Stomach smooth muscle (tissue), 2 donors: ENCODE data around the gene PPIL6.

Experiments used
- H3K27ac ChIP-seq: one replicate; pipeline ENCODE4 v1.7.0; 2013; ENCODE audit warnings: mild to moderate bottlenecking, low read length, inconsistent platforms
- H3K27me3 ChIP-seq, 2 donors: one replicate each; pipeline ENCODE4 v1.7.0; 2013; ENCODE audit warnings: low read length in 2 of 2; ENCODE audit not compliant: insufficient read depth in 2 of 2, control insufficient read depth in 1 of 2
- H3K36me3 ChIP-seq, 2 donors: one replicate each; pipeline ENCODE4 v1.7.0; 2013; ENCODE audit warnings: low read length in 2 of 2; ENCODE audit not compliant: control insufficient read depth in 2 of 2, insufficient read depth in 2 of 2
- H3K4me1 ChIP-seq: one replicate; pipeline ENCODE4 v1.7.0; 2013; ENCODE audit warnings: low read length; ENCODE audit not compliant: control insufficient read depth, insufficient read depth
- H3K4me3 ChIP-seq, 2 donors: one replicate each; pipeline ENCODE4 v1.7.0; 2013; ENCODE audit warnings: low read length in 2 of 2
- H3K9ac ChIP-seq, 2 donors: one replicate each; pipeline ENCODE4 v1.7.0; 2013; ENCODE audit warnings: low read length in 2 of 2, mild to moderate bottlenecking in 1 of 2
- H3K9me3 ChIP-seq, 2 donors: one replicate each; pipeline ENCODE4 v1.7.0; 2013; ENCODE audit warnings: low read length in 2 of 2; ENCODE audit not compliant: control insufficient read depth in 2 of 2
- donor health status: healthy.
- donor health status: Pancreatic carcinoma.

The PPIL6 gene

DNA sequence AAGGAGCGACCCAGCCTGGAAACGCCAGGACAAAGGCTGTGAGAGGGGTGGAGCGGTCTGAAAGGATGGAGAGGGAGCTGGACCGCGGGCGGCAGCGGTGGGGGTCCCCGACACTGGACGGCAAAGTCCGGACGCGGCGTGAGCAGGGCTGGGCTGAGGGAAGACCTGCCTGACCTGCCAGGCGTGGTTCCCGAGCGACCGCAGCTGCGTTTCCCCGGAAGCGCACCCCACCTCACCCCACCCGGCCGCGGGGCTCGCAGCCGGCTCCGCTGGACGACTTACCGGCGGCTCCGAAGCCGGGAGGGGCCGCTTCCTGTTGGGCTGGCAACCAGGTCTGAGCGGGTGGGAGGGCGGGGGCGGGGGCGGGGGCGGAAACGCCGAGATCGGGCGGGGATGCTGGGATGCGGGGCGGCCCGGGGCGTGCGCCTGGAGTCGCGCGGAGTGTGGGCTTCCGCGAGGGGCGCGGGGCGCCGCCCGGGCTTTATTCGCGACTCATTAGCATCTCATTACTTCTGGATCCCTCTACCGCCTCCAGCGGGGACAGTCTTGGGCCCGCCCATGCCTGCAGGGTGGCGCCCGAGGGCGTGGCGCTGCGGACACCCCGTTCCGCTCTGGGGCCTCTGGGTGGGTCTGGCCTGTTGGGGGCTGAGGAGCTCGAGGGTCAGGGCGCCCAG lies 15.1 kb upstream of the PPIL6 start, which contains the start of gene MICAL1:
MICAL1 (minus strand) TSS at position 336 of the 674 bp plus-strand sequence. CDS start 1,576 bp downstream, outside the sequence.
- Histone ChIP-seq H3K9ac (peak within 1 kb of the TSS; percentile 27 to 51), H3K36me3 (no peaks in the 10 kb centered on the region), H3K4me1 (peaks cover 17% of the 10 kb centered on the region), H3K27ac (no peak within 1 kb of the TSS), H3K9me3 (no peaks in the 10 kb centered on the region), H3K4me3 (peak within 1 kb of the TSS; percentile 73 to 83), H3K27me3 (peaks cover 2 to 18% of the 10 kb centered on the region in 2 donors)

DNA sequence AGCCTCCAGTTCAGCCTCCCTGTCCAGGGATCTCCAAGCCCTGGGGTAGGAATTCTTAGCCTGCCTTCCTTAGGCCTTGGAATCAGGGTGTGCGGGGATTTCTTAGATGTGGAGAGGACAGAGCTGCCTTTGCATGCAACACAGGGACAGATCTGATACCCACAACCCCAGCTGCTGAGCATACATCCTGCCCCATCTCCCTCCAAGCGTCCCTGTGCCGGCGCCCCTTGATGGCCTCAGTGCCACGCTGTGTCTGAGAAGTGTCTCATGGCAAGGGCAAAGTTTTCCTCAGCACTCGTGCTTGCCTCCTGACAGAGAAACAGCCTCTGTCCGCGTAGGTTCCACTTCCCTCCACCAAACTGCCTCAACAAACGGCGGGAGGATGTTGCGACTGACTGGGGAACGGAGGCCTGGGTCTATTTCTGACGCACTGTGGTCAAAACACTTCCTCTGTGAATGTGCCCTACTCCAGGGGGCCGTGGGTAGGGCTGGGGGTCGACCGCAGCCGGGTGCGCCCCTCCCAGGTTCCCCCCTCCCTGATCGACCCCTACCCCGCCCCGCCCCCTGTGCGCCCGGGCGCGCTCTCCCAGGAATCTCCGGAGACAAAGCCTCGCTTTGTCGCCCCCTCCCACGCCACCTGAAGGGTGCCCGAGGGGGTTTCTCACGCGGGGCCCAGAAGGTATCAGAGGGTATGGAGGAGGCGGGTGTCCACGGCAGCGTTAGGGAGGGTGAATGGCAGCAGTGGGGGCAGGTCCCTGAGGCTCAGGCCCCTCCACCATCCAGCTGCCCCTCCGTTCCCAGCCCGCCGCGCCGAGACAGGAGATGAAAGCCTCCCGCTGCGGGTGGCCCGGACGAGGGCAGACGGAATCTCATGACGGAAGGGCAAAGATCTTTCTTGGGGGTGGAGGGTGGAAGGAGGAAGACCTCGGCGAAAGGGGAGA lies 14.3 kb upstream of the PPIL6 start:
- H3K36me3 ChIP-seq: no peaks in the 10 kb centered on the region
- no peaks in the 10 kb centered on the region for H3K9me3 ChIP-seq
- peaks cover 2 to 23% of the 10 kb centered on the region in 2 donors for H3K27me3 ChIP-seq
- no peak overlapping the region for H3K27ac ChIP-seq
- peak overlapping the region in 1 of 2 donors; percentile 51 for H3K9ac ChIP-seq
- peak overlapping the region; percentile 73 to 83 for H3K4me3 ChIP-seq
- peaks cover 17% of the 10 kb centered on the region for H3K4me1 ChIP-seq

DNA sequence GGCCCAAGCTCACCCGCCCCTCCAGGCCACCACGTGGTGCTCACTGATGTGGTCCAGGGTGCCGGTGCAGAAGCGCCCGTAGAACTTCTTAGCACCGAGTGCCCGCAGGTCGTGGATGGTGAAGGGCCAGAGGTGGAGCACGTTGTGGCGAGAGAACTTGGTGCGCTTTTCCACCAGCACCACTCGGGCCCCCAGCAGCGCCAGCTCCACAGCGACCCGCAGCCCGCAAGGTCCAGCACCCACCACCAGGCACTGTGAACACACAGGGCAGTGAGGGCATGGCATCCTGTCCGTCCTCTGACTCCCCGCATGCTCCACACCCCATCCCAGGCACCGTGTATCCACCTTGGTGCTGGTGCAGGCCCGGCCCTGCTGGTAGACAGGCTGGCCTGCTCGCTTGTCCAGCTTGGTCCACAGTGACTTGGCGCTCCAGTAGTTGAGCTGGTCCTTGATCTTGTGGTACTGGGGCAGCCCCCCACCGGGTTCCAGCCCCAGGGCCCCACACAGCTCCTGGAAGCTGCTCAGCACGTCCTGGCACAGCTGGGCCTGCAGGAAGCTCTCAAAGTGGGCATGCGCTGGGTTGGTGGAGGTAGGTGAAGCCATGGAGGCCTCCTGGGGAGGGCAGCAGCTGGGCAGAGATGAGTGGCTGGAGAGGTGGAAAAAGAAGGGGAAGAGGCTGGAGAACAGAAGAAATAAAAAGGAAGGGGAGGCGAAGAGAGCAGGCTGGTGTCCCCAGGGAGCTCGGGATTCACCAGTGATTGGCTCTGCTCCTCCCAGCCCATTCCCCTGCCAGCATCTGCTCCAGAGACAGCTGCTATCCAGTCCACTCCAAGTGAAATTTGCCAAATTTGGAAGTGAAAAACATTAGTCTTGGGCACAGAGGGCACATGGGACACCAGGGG lies 13.4 kb upstream of the PPIL6 start:
- H3K4me1 ChIP-seq: peaks cover 17% of the 10 kb centered on the region
- peak overlapping the region in 1 of 2 donors; percentile 83 for H3K4me3 ChIP-seq
- H3K36me3 ChIP-seq: no peaks in the 10 kb centered on the region
- no peak overlapping the region for H3K9ac ChIP-seq
- H3K27ac ChIP-seq: no peak overlapping the region
- H3K27me3 ChIP-seq: peaks cover 2 to 23% of the 10 kb centered on the region in 2 donors
- H3K9me3 ChIP-seq: no peaks in the 10 kb centered on the region

DNA sequence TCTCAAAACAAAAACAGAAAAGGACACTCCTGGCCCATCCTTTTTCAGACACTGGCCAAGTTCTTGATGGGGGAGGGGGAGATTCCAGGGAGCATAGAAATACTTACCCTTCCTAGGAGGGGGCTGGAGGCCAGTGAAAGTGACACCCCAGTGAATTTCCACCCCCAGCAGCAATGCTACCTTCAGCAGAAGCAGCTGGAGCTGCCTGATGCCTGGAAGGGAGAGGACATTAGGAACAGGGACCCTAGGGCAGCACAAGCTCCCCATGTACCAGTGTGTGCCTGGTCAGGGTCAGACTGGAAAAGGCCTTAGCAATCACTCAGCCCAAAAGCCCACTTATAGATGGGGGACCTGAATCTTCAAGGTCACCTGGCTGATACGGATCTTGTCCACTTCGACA lies 12.7 kb upstream of the PPIL6 start:
- H3K9me3 ChIP-seq: no peaks in the 10 kb centered on the region
- no peak overlapping the region for H3K27ac ChIP-seq
- no peak overlapping the region for H3K9ac ChIP-seq
- H3K27me3 ChIP-seq: peaks cover 2 to 23% of the 10 kb centered on the region in 2 donors
- H3K4me3 ChIP-seq: no peak overlapping the region
- no peaks in the 10 kb centered on the region for H3K36me3 ChIP-seq
- H3K4me1 ChIP-seq: peaks cover 17% of the 10 kb centered on the region

DNA sequence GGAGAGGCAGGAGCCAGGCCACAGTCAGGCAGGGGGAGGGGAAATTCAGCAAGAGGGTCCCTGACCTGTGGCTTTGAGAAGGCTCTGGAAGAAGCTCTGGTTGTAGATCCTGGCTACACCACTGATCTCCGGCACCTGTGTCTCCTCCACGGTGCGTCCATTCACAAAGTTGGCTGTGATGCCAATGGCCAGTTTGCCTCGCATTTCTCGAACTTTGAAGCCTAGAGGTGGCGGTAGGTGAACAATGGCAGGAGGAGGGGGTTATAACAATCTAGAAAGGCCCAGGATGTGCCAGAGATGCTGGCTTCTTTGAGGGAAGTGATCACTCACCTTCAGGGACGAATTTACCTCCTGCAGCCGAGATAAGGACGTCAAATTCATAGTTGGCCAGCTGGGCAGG lies 11.8 kb upstream of the PPIL6 start:
- H3K27ac ChIP-seq: no peak overlapping the region
- H3K4me3 ChIP-seq: no peak overlapping the region
- no peak overlapping the region for H3K9ac ChIP-seq
- peaks cover 17% of the 10 kb centered on the region for H3K4me1 ChIP-seq
- no peaks in the 10 kb centered on the region for H3K36me3 ChIP-seq
- H3K27me3 ChIP-seq: peaks cover 2 to 23% of the 10 kb centered on the region in 2 donors
- no peaks in the 10 kb centered on the region for H3K9me3 ChIP-seq

DNA sequence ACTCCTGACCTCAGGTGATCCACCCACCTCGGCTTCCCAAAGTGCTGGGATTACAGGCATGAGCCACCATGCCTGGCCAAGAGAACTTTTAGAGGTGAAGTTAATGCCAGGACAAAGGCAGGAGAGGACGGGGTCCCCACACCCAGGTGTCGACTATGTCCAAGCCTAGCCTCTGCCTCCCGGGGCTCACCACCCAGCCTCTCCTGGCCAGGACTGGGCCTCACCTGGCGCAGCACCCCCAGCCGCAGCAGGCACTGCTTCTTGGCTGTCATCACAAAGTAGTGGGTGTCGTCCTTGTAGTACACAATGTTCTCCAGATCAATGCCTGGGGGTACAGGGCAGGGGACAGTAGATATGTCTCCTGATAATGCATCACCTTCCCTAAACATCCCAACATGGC lies 10.9 kb upstream of the PPIL6 start:
- no peak overlapping the region for H3K4me3 ChIP-seq
- H3K9me3 ChIP-seq: no peaks in the 10 kb centered on the region
- peaks cover 17% of the 10 kb centered on the region for H3K4me1 ChIP-seq
- H3K36me3 ChIP-seq: no peaks in the 10 kb centered on the region
- no peak overlapping the region for H3K9ac ChIP-seq
- H3K27me3 ChIP-seq: peaks cover 2 to 20% of the 10 kb centered on the region in 2 donors
- no peak overlapping the region for H3K27ac ChIP-seq

DNA sequence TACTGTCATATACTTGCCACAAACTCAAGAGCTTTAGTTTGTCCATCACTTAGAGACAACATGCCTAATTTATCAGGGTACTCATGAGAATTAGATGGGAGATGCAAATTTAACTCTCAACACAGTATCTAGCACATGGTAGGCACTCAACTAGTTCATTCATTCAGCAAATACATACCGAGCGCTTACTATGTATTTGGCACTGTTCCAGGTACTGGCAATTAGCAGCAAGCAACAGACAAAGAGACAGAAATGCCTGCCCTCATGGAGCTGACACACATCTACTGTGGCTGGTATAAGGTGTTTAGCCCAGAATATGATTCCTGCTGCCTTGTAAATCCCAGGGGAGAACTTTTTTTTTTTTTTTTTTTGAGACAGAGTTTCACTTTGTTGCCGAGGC lies 10.4 kb upstream of the PPIL6 start:
- Histone ChIP-seq H3K36me3 (no peaks in the 10 kb centered on the region), H3K9me3 (no peaks in the 10 kb centered on the region), H3K4me1 (peaks cover 11% of the 10 kb centered on the region), H3K9ac (no peak overlapping the region), H3K4me3 (no peak overlapping the region), H3K27me3 (peaks cover 2 to 18% of the 10 kb centered on the region in 2 donors), H3K27ac (no peak overlapping the region)

DNA sequence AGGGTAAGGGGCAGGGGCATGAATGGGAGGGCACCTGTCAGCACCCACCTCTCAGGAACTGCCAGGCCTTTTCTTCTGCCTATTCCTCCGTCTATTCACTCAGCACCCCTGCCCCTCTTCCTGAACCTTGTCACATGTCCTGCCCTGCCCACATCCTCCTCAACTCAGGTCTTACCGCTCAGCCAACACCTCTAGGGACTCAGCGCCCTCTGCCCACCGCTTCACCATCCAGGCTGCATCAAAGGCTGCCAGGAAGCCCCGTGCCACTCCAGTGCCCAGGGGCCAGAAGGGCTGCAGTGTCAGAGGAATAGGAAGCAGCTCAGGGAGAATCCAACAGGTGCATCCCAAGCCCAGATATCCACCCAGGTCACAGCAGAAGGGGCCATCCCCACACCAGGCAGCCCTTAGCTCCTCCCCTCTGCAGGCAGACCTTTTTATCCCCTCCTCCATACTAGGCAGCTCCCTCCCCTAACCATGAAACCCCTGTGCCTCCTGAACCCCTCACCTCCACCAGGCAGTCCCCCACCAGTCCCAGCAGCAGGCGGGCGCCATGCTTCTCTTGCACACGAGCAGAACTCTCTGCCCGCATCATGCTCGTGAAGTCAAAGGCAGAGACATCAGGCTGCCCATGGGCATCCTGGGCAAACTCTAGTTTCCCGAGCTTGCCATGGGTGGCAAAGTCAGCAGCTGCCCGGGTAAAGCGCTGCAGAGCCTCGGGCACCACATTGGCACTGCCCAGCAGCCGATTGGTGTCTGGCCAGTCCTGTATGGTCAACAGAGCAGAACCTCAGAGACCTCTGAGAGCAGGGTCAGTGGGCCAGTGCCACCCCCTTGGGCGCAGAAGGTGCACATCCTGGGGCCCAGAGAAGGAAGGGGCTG lies 9.6 kb upstream of the PPIL6 start:
- H3K27ac ChIP-seq: no peak overlapping the region
- H3K4me3 ChIP-seq: no peak overlapping the region
- no peaks in the 10 kb centered on the region for H3K9me3 ChIP-seq
- peaks cover 2 to 15% of the 10 kb centered on the region in 2 donors for H3K27me3 ChIP-seq
- peaks cover 12% of the 10 kb centered on the region for H3K4me1 ChIP-seq
- no peak overlapping the region for H3K9ac ChIP-seq
- H3K36me3 ChIP-seq: no peaks in the 10 kb centered on the region

DNA sequence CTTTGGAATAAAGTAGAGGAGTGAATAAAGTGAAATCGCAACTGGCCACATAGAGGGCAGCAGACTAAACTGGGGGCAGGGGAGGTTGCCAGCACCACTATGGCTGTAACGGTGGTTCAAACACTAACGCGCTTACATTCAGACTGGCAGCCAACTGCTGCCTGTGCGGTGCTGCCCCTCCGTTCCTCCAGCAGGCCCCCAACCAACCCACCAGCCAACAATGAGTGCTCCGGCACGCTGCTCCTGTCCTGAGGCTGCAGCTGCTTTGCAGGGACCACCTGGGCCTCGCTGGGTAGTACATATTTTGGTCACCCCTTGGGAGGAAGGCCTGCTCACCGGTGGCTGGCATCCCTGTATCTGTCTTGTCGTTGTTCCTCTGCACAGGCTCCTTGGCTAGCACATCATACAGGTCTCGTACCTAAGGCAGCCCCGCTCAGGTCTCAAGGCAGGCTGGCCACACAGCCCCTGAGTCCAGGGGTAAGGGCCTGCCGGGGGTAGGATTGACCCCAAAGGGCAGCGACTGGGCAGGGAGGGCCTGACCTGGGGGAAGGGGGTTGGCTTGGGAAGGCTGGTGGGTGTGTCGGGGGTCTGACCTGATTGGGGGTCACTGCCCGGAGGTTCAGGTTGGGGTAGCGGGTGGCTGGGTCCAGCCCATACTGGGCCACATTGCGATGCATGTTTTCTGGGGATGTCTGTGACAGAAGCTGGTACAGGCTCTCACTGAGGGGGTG lies 8.8 kb upstream of the PPIL6 start:
- Histone ChIP-seq H3K9ac (no peak overlapping the region), H3K9me3 (no peaks in the 10 kb centered on the region), H3K27ac (no peak overlapping the region), H3K4me3 (no peak overlapping the region), H3K36me3 (no peaks in the 10 kb centered on the region), H3K27me3 (peaks cover 2 to 10% of the 10 kb centered on the region in 2 donors), H3K4me1 (peaks cover 7% of the 10 kb centered on the region)
